Stimulated activated CD8-positive, alpha-beta memory T cell treated with anti-CD3 and anti-CD28 coated beads, Interleukin-4, amount 100 ng/mL, for 1 hour (primary cell): ENCODE measurements around the gene EIF1.
"Not testable (repeated sequence)": the region's sequence is repeated elsewhere in the genome, so short reads cannot be mapped to it uniquely, and the experiment has no call there.

Experiments
- DNase-seq, 2 donors: peaks; one replicate each; pipeline ENCODE4 v3.0.0-alpha.2; 2020; ENCODE audit warnings: low read depth in 2 of 2, low spot score in 1 of 2

Gene EIF1

GRCh38 chr17:41655611-41656111 lies 33.0 kb upstream of the EIF1 start:
- no peak for DNase-seq

DNA sequence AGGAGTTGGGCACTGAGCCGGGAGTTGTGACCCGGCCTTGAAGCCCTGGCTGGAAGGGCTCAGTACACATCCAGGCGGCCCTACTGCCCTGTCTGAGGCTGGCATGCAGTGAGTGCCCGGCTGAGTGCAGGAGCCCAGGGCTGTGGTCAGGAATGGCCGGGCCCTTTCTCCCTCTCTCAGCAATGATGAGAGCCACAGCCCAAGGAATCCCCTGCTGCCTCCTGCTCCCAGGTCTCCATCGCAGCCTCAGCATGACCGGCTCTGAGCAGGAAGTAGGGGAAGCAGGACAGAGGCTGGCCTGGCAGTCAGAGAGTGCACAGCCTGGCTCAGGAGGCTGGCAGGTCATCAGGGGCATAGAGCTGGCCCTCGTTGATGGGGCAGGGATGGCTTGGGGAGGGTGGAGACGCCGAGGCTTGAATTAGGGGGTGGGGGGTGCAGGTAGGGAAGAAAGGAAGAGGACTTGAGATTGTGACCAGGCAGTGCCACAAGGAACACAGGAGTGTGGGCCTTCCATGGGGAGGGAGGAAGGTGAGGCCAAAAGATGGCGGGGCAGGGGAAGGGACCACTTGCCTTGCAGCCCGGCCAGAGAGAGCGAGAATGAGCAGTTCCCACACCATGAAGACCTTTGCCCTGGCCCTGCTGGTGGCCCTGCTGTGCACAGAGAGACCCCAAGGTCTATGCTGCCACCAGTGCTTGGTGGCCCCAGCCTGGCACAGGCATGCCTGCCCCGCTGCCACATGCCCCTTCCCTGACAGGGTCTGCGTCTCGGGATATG lies 32.2 kb upstream of the EIF1 start:
- no peak for DNase-seq

- DNase-seq: no peak
These were observed 31.4 kb upstream of the EIF1 start for GRCh38 chr17:41657176-41657754.

GRCh38 chr17:41657936-41658335 lies 30.7 kb upstream of the EIF1 start:
- DNase-seq: no peak

DNA sequence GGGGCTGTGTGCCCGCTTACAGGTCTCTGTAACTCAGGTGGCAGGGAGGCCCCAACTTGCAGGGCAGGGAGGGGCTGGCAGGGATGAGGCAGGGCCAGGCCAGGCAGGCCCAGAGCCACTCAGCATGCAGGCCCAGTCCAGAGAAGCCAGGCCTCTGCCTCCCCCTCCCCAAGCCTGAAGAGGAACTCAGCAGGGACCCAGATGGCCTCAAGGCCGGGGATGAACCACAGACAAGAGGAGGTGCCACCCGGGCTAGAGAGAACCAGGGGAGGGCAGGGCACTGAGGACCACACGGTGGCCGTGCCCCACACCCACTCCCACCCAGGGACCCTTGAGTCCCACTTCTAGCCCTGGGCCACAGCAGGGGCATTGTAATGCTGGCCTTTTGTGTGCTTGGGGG lies 29.8 kb upstream of the EIF1 start:
- DNase-seq: no peak

DNA sequence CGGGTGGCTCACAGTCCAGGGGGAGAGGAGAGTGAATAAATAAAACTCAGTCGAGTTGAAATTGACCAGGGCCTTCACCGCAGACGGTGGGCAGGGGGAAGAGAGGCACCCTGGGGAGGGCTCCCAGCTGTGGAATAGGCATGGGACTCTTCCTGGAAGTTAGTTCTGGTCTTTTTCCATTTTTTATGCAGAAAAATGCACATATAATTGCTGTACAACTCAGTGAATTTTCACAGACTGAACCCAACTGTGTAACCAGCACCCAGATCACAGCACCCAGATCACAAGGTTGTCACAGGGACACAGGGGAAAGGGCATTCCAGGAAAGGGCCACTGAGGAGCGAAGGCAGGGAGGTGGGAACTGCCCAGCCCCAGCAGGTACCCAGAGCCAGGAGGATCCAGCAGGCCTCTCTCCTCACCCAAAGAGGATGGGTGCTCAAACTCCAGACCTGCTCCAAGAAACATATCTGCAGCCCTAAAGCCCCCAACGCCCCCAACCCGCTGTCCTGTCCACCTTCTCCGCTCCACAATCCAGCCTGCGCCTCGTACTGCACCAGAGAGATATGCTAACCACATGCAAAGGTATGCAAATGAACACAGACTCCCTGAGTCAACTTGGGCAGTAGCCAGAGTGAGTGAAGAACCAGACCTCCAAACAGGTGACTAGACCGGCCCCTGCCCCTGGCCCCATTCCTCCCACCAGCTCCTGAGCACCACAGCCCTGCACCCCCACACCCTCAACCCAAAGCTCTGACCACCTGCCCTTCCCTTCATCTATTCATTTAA lies 29.1 kb upstream of the EIF1 start:
- DNase-seq: no peak

DNA sequence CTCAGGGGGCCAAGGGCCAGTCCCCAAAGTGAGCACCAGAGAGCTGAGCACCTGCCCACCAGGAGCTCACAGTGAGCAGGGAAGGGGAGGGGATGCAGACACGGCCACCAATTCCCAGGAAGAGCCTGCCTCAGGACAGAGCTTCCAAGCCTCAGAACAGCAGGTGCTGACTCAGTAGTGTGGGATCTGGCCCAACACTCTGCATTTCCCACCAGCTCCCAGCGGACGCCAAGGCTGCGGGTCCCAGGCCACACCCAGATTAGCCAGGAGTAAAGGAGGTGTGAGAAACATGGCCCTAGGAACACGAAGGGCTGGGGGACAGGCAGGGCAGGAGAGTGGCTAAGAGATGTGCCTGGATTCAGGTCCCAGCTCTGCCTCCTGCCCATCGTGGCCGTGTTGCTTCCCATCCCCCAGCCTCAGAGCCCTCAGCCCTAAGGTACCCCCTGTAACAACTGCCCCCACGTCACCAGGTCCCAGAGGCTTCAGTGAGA lies 28.4 kb upstream of the EIF1 start:
- no peak for DNase-seq

DNA sequence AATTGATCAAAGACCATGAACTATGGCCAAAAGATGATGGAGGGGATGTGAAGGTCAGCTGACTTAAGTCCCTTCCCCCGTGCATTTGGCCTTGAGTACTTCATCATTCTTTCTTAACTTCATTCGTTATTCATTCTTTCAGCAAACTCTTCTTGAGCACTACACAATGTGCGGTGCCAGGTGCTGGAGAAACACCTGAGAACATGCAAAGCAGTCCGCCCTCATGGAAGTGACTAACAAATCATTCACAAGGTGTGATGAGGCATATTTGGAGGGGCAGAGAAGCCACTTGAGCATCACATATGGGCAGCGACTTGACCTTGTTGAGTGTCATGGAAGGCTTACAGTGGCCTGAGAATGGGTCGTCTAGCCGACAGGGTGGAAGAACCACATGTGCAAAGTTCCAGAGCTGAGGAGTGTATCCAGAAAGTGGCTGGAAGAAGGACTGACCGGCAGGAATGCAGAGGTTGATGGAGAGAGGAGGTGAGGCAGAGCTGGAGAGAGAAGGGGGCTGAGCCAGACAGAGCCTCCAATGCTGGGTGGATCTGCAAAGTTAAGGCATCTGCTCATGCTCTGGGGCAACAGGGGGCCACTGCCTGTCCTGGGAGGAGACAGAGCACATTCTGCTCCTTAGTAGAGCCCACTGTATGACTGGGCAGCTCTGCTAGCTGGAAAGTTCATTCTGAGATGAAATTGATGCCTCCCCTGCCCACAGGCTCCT lies 25.1 kb upstream of the EIF1 start:
- no peak for DNase-seq

GRCh38 chr17:41664172-41664457 lies 24.6 kb upstream of the EIF1 start:
- DNase-seq: no peak

GRCh38 chr17:41664587-41665565 lies 23.8 kb upstream of the EIF1 start:
- no peak for DNase-seq

GRCh38 chr17:41665566-41666236 lies 23.0 kb upstream of the EIF1 start:
- DNase-seq: peak; percentile 76 to 81

GRCh38 chr17:41666237-41666641 lies 22.4 kb upstream of the EIF1 start:
- DNase-seq: peak in 1 of 2 donors; percentile 39

GRCh38 chr17:41666708-41667279 lies 21.9 kb upstream of the EIF1 start:
- peak; percentile 75 to 80 for DNase-seq

GRCh38 chr17:41667280-41668041 lies 21.2 kb upstream of the EIF1 start:
- no peak for DNase-seq

DNA sequence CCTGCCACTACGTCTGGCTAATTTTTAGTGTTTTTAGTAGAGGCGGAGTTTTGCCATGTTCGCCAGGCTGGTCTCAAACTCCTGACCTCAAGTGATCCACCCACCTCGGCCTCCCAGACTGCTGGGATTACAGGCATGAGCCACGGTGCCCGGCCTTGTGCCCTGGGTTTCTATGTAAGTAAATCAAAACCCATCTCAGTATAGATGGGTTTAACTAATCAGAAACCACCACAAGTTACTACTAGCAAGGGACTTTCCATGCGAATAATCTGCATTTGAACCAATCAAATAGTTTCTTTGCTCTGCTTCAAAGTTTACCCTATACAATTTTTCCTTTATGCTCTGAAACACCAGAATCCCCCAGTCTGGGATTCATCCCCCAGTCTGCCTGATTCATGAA lies 16.5 kb upstream of the EIF1 start:
- no peak for DNase-seq

- not testable (repeated sequence) for DNase-seq
These were observed 13.3 kb upstream of the EIF1 start for GRCh38 chr17:41675157-41676057.

- DNase-seq: no peak
These were observed 12.6 kb upstream of the EIF1 start for GRCh38 chr17:41676058-41676419.
